K562 (cell line): ENCODE data around the gene RALGPS1. TPM values are rescaled to one million over a fixed set of nuclear protein-coding genes. Genes with fewer than 3 reads are reported as not detected.

ENCODE experiments used
- ATAC-seq: fragments of 200-7000 bp; cut with Tn5 transposase; 3 replicates; pipeline ENCODE4 v1.9.1; 2020; ENCODE audit warnings: moderate library complexity
- BruUV-seq: library from RNA; stranded (reverse); fragments of 400-500 nt; replicated peaks from 2 replicates; lab custom pipeline; 2021; lab: Mats Ljungman, UMichigan
- CTCF ChIA-PET: fragments of 300-600 bp; formaldehyde crosslinking; extraction: SDS; loops from one replicate; lab custom pipeline; 2021; ENCODE audit warnings: low intra/inter-chr PET ratio; lab: Yijun Ruan, JAX
- POLR2A ChIA-PET: fragments of 300-600, 350-650 bp; sonication (Branson Sonifier 250); formaldehyde crosslinking; extraction: SDS; loops from one replicate; lab custom pipeline; 2021; ENCODE audit warnings: antibody characterized with exemption, inconsistent platforms; lab: Yijun Ruan, JAX
- DNase-seq, 4 experiments: peaks; one replicate each; pipeline versions ENCODE4 v3.0.0 to v3.0.0-alpha.2; 2011 to 2018; ENCODE audit warnings: low spot score in 3 of 4, mixed read lengths in 3 of 4; ENCODE audit errors: extremely low read depth in 1 of 4
- FAIRE-seq: peaks from 2 replicates; lab custom pipeline; 2011; peaks lifted over from hg19 to GRCh38; lab: Jason Lieb, UNC
- H2AFZ ChIP-seq: 2 replicates; pipeline ENCODE4 v1.6.0; 2011; ENCODE audit warnings: low read depth, low read length, control low read depth, inconsistent platforms
- H3K27ac ChIP-seq: fragments of 200-600 bp; 3 replicates; pipeline ENCODE4 v1.8.0; 2011; ENCODE audit warnings: low read depth, mild to moderate bottlenecking, control low read depth, inconsistent platforms, low read length, moderate library complexity, mixed read lengths; ENCODE audit errors: extremely low read depth
- H3K27me3 ChIP-seq, 2 experiments: fragments of 300-600 bp in 1 of 2; 2 replicates in 1 of 2; 3 replicates in 1 of 2; pipeline versions ENCODE4 v1.6.0 to v1.8.0; 2011; ENCODE audit warnings: inconsistent platforms in 2 of 2, low read length in 2 of 2, mild to moderate bottlenecking in 1 of 2, mixed read lengths in 1 of 2, moderate library complexity in 1 of 2; ENCODE audit not compliant: control insufficient read depth in 2 of 2, insufficient read depth in 2 of 2
- H3K36me3 ChIP-seq: fragments of 300-600 bp; 3 replicates; pipeline ENCODE4 v1.8.0; 2011; ENCODE audit warnings: mild to moderate bottlenecking, low read length, inconsistent platforms; ENCODE audit not compliant: control insufficient read depth, insufficient read depth
- H3K4me1 ChIP-seq, 2 experiments: fragments of 200-600 bp in 1 of 2; replicated peaks in 1 of 2; 2 replicates in 1 of 2; 3 replicates in 1 of 2; pipeline versions ENCODE4 v1.5.1 to v1.8.0; 2011; ENCODE audit warnings: inconsistent platforms in 2 of 2, low read length in 2 of 2, mild to moderate bottlenecking in 1 of 2, mixed read lengths in 1 of 2, moderate library complexity in 1 of 2; ENCODE audit not compliant: control insufficient read depth in 2 of 2, insufficient read depth in 2 of 2
- H3K4me2 ChIP-seq: 2 replicates; pipeline ENCODE4 v1.6.1; 2011; ENCODE audit warnings: low read length, control low read depth, inconsistent platforms, mixed read lengths; ENCODE audit not compliant: insufficient read depth
- H3K4me3 ChIP-seq: fragments of 200-600 bp; sonication (generic), shearing (Covaris generic); 2 replicates; pipeline ENCODE4 v1.5.1; 2016; ENCODE audit warnings: control low read depth, inconsistent platforms
- H3K79me2 ChIP-seq: fragments of 200-600 bp; 3 replicates; pipeline ENCODE4 v1.8.0; 2011; ENCODE audit warnings: low read length, inconsistent platforms; ENCODE audit not compliant: control insufficient read depth, insufficient read depth
- H3K9ac ChIP-seq, 2 experiments: 2 replicates each; pipeline versions ENCODE4 v1.6.0 to v1.6.1; 2011; ENCODE audit warnings: low read depth in 2 of 2, low read length in 2 of 2, control low read depth in 1 of 2, inconsistent platforms in 1 of 2, mild to moderate bottlenecking in 1 of 2, mixed read lengths in 1 of 2; ENCODE audit not compliant: insufficient read depth in 1 of 2
- H3K9me1 ChIP-seq: one replicate; pipeline ENCODE4 v1.6.0; 2011; ENCODE audit warnings: inconsistent platforms, mild to moderate bottlenecking, low read length, moderate library complexity; ENCODE audit not compliant: control insufficient read depth, insufficient read depth
- H3K9me3 ChIP-seq: replicated peaks from 2 replicates; pipeline ENCODE4 v1.5.1; 2011; ENCODE audit warnings: low read depth, low read length, inconsistent platforms; ENCODE audit not compliant: control insufficient read depth, insufficient read depth
- H4K20me1 ChIP-seq: replicated peaks from 2 replicates; pipeline ENCODE4 v1.6.1; 2011; ENCODE audit warnings: low read length, inconsistent platforms, mixed read lengths; ENCODE audit not compliant: control insufficient read depth, insufficient read depth
- CBFB ChIP-seq: sonication (generic); formaldehyde crosslinking; IDR thresholded peaks from 2 replicates; pipeline ENCODE4 v1.4.0; 2020; ENCODE audit warnings: mild to moderate bottlenecking, missing genetic modification reagents
- CBX1 ChIP-seq: sonication (generic); IDR thresholded peaks from 2 replicates; pipeline ENCODE4 v1.6.1; 2016; ENCODE audit warnings: antibody characterized with exemption, low read depth, mild to moderate bottlenecking
- NFE2L1 ChIP-seq: fragments of 450-650 bp; IDR thresholded peaks from 2 replicates; pipeline ENCODE4 v1.6.1; 2016; ENCODE audit warnings: missing genetic modification characterization, low read depth, mild to moderate bottlenecking, missing compliant biosample characterization, moderate library complexity, borderline replicate concordance
- USF1 ChIP-seq: sonication (generic); formaldehyde crosslinking; IDR thresholded peaks from 2 replicates; pipeline ENCODE4 v1.9.0; 2022; ENCODE audit warnings: mild to moderate bottlenecking, missing genetic modification reagents
- ZFP1 ChIP-seq: fragments of 450-650 bp; formaldehyde crosslinking; IDR thresholded peaks from 2 replicates; pipeline ENCODE4 v1.4.0; 2020; ENCODE audit warnings: mild to moderate bottlenecking, mixed read lengths
- ZFX ChIP-seq: sonication (generic); formaldehyde crosslinking; IDR thresholded peaks from 2 replicates; pipeline ENCODE4 v1.8.0; 2022; ENCODE audit warnings: mild to moderate bottlenecking, missing genetic modification reagents, moderate library complexity
- WGBS: fragments of 100-300 bp; shearing (Covaris generic); methylation state at CpG from one replicate; pipeline ENCODE4 v1.1.6; 2016; ENCODE audit warnings: low coverage, mixed read lengths; ENCODE audit not compliant: insufficient coverage; ENCODE audit errors: missing lambda C conversion rate; 5-methylcytosine and 5-hydroxymethylcytosine counted together
- in situ Hi-C: fragments of 300-500 bp; cut with MboI; formaldehyde crosslinking; loops from 4 replicates; pipeline ENCODE4 v1.15.0; 2018; ENCODE audit warnings: inconsistent platforms, mixed read lengths
- intact Hi-C: fragments of 100-400 bp; cut with micrococcal nuclease; formaldehyde crosslinking; loops from 2 replicates; pipeline ENCODE4 v1.14.2; 2022
- polyA plus RNA-seq, 8 experiments: library from polyadenylated mRNA; depleted of rRNA in 4 of 8; stranded (reverse) in 5 of 8; unstranded in 3 of 8; fragments of >200 nt; fragmentation: Nextera tagmentation in 2 of 8; fragmentation: Illumina TruSeq in 1 of 8; extraction: Ambion mirVana in 2 of 8; extraction: Trizol in 1 of 8; gene quantifications; 2 replicates each; pipeline versions ENCODE4 v1.2.1 to v1.2.3, GENCODE V29; 2011 to 2014; ENCODE audit warnings: inconsistent platforms in 1 of 8, missing spikeins in 1 of 8
- total RNA-seq, 7 experiments: library from RNA; depleted of rRNA in 6 of 7; stranded (reverse); fragments of >200 nt in 6 of 7; fragmentation: Illumina TruSeq in 2 of 7; extraction: Trizol in 2 of 7; gene quantifications; 2 replicates each; pipeline versions ENCODE4 v1.2.1 to v1.2.3, GENCODE V29; 2011 to 2021; ENCODE audit warnings: low replicate concordance in 1 of 7
- TF ChIP-seq, protein P1 (sequence below): fragments of 250-450 bp; sonication (Bioruptor Pico); IDR thresholded peaks from 2 replicates; pipeline ENCODE4 v1.5.0; 2021
- TF ChIP-seq, protein P2 (sequence below): conservative IDR thresholded peaks from 2 replicates; pipeline ENCODE4 v1.6.1; 2011; ENCODE audit warnings: low read depth, mild to moderate bottlenecking, low read length; ENCODE audit not compliant: control insufficient read depth

Gene RALGPS1
- total and polyA plus RNA-seq, 9 of the 15 experiments (the other 6 are each of a cell fraction or from before 2014, with no cell fraction given), result 0.04 to 2.6 (median 1.5) TPM

DNA sequence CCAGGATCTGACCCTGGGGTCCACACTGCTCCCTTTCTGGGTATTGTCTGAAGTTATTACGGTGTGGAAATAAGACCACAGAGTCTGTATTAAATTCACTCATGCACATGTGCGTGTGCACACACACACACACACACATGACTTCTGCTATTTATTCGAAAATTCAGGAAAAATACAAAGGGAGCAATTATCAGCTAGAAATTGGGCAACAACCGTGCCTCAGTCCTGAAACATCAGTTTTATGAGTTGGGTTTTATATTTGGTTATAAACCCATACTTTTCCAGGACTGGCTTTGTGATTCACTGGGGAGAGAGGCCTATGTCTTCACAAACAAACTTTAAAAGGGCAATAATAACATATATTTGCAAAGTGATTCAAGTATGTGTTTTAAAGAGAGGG lies 117.7 kb downstream of the RALGPS1 start:
- TF ChIP-seq NFE2L1 (tag) (no peak), USF1 (CRISPR knock-in tag) (no peak), CBX1 (no peak), ZFP1 (CRISPR knock-in tag) (no peak), ZFX (CRISPR knock-in tag) (no peak), CBFB (no peak)
- TF ChIP-seq, protein P1, sequence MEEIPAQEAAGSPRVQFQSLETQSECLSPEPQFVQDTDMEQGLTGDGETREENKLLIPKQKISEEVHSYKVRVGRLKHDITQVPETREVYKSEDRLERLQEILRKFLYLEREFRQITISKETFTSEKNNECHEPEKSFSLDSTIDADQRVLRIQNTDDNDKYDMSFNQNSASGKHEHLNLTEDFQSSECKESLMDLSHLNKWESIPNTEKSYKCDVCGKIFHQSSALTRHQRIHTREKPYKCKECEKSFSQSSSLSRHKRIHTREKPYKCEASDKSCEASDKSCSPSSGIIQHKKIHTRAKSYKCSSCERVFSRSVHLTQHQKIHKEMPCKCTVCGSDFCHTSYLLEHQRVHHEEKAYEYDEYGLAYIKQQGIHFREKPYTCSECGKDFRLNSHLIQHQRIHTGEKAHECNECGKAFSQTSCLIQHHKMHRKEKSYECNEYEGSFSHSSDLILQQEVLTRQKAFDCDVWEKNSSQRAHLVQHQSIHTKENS (CRISPR knock-in tag), result no peak
- TF ChIP-seq, protein P2, sequence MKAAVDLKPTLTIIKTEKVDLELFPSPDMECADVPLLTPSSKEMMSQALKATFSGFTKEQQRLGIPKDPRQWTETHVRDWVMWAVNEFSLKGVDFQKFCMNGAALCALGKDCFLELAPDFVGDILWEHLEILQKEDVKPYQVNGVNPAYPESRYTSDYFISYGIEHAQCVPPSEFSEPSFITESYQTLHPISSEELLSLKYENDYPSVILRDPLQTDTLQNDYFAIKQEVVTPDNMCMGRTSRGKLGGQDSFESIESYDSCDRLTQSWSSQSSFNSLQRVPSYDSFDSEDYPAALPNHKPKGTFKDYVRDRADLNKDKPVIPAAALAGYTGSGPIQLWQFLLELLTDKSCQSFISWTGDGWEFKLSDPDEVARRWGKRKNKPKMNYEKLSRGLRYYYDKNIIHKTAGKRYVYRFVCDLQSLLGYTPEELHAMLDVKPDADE, result no peak
- Histone ChIP-seq H3K36me3 (no peaks in the 10 kb centered on the region), H3K4me2 (no peak overlapping the region), H3K79me2 (no peaks in the 10 kb centered on the region), H3K4me1 (peaks cover 0 to 12% of the 10 kb centered on the region in 2 experiments; a peak in 3 of 5 replicates), H4K20me1 (no peaks in the 10 kb centered on the region), H3K27ac (no peak overlapping the region), H3K9ac (no peak overlapping the region), H2AFZ (no peak overlapping the region), H3K9me1 (no peaks in the 10 kb centered on the region), H3K4me3 (no peak overlapping the region), H3K27me3 (peaks cover 0 to 38% of the 10 kb centered on the region in 2 experiments; a peak in 3 of 5 replicates), H3K9me3 (no peaks in the 10 kb centered on the region)
- DNase-seq (no peak), ATAC-seq (no peak), FAIRE-seq (no peak)
- no TSS peak for BruUV-seq
- intact Hi-C loops, result no loop called here
- in situ Hi-C loops, result no loop called here
- POLR2A ChIA-PET, result no interaction called here
- 5% methylated on average over 4 of the region's 4 CpGs for WGBS
- CTCF ChIA-PET, result no interaction called here
